ENCODE data around the gene ADCK2. TPM values are rescaled to one million over a fixed set of nuclear protein-coding genes. Genes with fewer than 3 reads are reported as not detected.

ADCK2 gene
- total RNA-seq, 4 donors from 2014 or later = 19.2 to 43.5 (median 26.8) TPM

DNA sequence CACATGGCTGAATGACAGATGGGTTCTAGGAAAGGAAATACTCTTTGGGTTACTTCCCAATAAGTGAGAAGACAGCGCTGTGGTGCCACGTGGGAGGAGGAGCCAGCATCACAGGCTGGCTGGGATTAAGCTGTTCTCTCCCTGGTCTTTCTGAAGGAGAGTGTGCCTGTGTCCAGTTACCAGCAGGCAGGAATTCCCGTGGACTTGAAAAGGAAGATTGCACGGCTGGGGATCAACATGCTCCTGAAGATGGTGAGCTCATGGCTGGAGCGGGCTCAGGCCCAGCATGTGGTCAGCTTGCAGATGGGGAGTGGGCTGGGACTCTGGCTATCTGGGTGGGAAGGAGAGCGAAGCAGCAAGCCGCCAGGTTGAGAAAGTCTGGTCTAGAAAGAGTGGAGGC lies 8.1 kb downstream of the ADCK2 start:
- Histone ChIP-seq H3K9me3 (no peaks in the 10 kb centered on the region), H3K27me3 (no peaks in the 10 kb centered on the region)
- no peak for TF ChIP-seq POLR2AphosphoS5 (IDR thresholded peaks at IDR 0.05)
- TF ChIP-seq EP300 (IDR thresholded peaks at IDR 0.05) = no peak
- no peak for TF ChIP-seq POLR2A (IDR thresholded peaks at IDR 0.05; ENCODE audit: low read depth)
- TF ChIP-seq, protein P1, sequence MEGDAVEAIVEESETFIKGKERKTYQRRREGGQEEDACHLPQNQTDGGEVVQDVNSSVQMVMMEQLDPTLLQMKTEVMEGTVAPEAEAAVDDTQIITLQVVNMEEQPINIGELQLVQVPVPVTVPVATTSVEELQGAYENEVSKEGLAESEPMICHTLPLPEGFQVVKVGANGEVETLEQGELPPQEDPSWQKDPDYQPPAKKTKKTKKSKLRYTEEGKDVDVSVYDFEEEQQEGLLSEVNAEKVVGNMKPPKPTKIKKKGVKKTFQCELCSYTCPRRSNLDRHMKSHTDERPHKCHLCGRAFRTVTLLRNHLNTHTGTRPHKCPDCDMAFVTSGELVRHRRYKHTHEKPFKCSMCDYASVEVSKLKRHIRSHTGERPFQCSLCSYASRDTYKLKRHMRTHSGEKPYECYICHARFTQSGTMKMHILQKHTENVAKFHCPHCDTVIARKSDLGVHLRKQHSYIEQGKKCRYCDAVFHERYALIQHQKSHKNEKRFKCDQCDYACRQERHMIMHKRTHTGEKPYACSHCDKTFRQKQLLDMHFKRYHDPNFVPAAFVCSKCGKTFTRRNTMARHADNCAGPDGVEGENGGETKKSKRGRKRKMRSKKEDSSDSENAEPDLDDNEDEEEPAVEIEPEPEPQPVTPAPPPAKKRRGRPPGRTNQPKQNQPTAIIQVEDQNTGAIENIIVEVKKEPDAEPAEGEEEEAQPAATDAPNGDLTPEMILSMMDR (IDR thresholded peaks at IDR 0.05) = no peak

DNA sequence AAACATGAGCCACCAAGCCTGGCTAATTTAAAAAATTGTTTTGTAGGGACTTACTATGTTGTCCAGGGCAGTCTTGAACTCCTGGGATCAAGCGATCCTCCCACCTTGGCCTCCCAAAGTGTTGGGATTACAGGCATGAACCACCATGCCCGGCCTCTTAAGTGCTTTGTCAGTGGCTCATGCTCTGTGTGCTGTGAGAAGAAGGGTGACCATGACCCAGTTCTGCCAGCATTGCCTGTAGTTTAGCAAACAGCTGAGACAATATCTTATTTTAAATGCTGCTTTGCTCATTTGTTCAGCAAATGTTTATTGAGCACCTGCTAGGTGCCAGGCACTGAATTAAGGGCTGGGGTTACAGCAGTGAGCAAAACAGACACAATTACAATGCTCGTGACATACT lies 9.0 kb downstream of the ADCK2 start:
- no peak for DNase-seq (ENCODE audit: extremely low spot score)
- Histone ChIP-seq H3K36me3 (peaks cover 18 to 93% (median 70%) of the 10 kb centered on the region in 4 donors), H3K27ac (replicated peaks in 1 of 4) (no peak overlapping the region), H3K4me1 (peaks cover 0 to under 1% (median 0%) of the 10 kb centered on the region in 4 donors), H3K4me3 (no peak overlapping the region), H3K27me3 (no peaks in the 10 kb centered on the region), H3K9me3 (no peaks in the 10 kb centered on the region)
- TF ChIP-seq POLR2A (IDR thresholded peaks at IDR 0.05; ENCODE audit: low read depth) = no peak
- no peak for TF ChIP-seq POLR2AphosphoS5 (IDR thresholded peaks at IDR 0.05)
- TF ChIP-seq EP300 (IDR thresholded peaks at IDR 0.05) = no peak
- TF ChIP-seq, protein P1 (IDR thresholded peaks at IDR 0.05) = no peak
- intact Hi-C loops (cut with DNase I) = no loop called here
- 94% methylated on average over 3 of the region's 3 CpGs for WGBS

More for the DNA sequence above, 8.1 kb downstream of the ADCK2 start:
- 89% methylated on average over 5 of the region's 7 CpGs for WGBS
- Histone ChIP-seq H3K36me3 (peaks cover 18 to 92% (median 66%) of the 10 kb centered on the region in 4 donors), H3K27ac (replicated peaks in 1 of 4) (no peak overlapping the region), H3K4me1 (peaks cover 0 to 9% (median 4%) of the 10 kb centered on the region in 4 donors), H3K4me3 (no peak overlapping the region)
- no peak for DNase-seq (ENCODE audit: extremely low spot score)
- intact Hi-C loops (cut with DNase I) = no loop called here

- DNase-seq (ENCODE audit: extremely low spot score) = no peak
- Histone ChIP-seq H3K4me1 (no peaks in the 10 kb centered on the region), H3K27ac (replicated peaks in 1 of 4) (no peak overlapping the region), H3K27me3 (no peaks in the 10 kb centered on the region), H3K9me3 (no peaks in the 10 kb centered on the region), H3K4me3 (no peak overlapping the region), H3K36me3 (peaks cover 32 to 97% (median 76%) of the 10 kb centered on the region in 4 donors)
- 100% methylated on average over 3 of the region's 3 CpGs for WGBS
- intact Hi-C loops (cut with DNase I) = no loop called here
- no peak for TF ChIP-seq POLR2AphosphoS5 (IDR thresholded peaks at IDR 0.05)
- no peak for TF ChIP-seq EP300 (IDR thresholded peaks at IDR 0.05)
- no peak for TF ChIP-seq POLR2A (IDR thresholded peaks at IDR 0.05; ENCODE audit: low read depth)
- TF ChIP-seq, protein P1 (IDR thresholded peaks at IDR 0.05) = no peak
Observed at GRCh38 chr7:140683657-140684056, 10.9 kb downstream of the ADCK2 start.

DNA sequence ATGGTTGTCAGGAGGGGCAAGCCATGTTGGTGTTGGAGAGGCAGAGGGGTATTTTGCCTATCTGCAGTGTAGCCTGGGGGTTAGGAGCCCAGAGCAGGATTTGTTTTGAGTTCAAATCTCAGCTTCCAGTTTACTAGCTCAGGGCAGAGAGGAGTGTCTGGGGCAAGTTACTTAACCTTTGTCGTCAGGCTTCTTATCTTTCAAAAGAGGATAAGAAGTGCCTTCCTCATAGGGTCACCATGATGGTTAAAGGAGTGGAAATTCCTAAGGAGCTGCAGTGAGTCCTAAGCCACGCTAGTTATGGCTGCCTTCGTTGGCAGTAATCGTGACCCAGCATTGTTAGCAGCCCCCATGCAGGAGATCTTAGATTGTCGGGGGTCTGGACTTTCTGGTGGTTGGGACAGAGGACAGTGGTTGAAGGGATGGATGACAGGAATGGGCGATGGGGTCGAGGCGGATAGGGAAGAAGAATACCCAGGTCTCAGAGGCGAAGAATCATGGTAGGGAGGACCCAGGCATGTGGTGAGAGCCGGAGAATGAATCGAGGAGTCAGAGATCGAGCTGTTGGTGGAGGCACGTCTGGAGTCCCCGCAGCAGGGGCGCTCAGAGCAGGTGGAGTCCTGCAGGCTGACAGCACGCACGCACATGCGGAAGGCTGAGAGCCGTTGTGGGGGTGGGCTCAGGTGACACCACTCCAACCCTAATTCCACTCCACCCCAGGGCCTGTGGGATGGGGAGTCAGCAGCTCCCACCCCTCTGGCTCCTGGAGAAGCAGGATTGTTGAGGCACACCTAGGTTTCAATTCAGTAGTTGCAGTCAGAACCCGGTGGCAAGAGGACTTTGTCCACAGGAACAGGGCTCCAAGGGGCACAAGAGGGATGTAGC lies 11.6 kb downstream of the ADCK2 start:
- no peak for DNase-seq (ENCODE audit: extremely low spot score)
- H3K4me3 ChIP-seq = no peak overlapping the region
- H3K36me3 ChIP-seq = peaks cover 35 to 97% (median 74%) of the 10 kb centered on the region in 4 donors
- H3K9me3 ChIP-seq = no peaks in the 10 kb centered on the region
- H3K27me3 ChIP-seq = no peaks in the 10 kb centered on the region
- H3K4me1 ChIP-seq = no peaks in the 10 kb centered on the region
- TF ChIP-seq EP300 (IDR thresholded peaks at IDR 0.05) (no peak), POLR2A (IDR thresholded peaks at IDR 0.05; ENCODE audit: low read depth) (no peak), POLR2AphosphoS5 (IDR thresholded peaks at IDR 0.05) (no peak)
- TF ChIP-seq, protein P1 (IDR thresholded peaks at IDR 0.05) = no peak
- WGBS = 93% methylated on average over 20 of the region's 20 CpGs
- no peak overlapping the region for H3K27ac ChIP-seq (replicated peaks in 1 of 4)
- intact Hi-C loops (cut with DNase I) = no loop called here
